ENCODE results near the gene CBX6. TPM values are rescaled to one million over a fixed set of nuclear protein-coding genes. Genes with fewer than 3 reads are reported as not detected.
"Not testable (repeated sequence)": the region's sequence is repeated elsewhere in the genome, so short reads cannot be mapped to it uniquely, and the experiment has no call there.

Gene CBX6
- polyA plus RNA-seq, 4 donors = 35.9 to 59.2 (median 42.2) TPM

GRCh38 chr22:38862375-38863329, 9.4 kb downstream of the CBX6 start:
- DNase-seq (ENCODE audit: low read depth in 4 of 4, low spot score in 3 of 4) = no peak

- DNase-seq (ENCODE audit: low read depth in 4 of 4, low spot score in 3 of 4) = no peak
Measured at GRCh38 chr22:38861927-38862326, 10.1 kb downstream of the CBX6 start.

- DNase-seq (ENCODE audit: low read depth in 4 of 4, low spot score in 3 of 4) = no peak
Measured at GRCh38 chr22:38861170-38861876, 10.7 kb downstream of the CBX6 start.

DNA sequence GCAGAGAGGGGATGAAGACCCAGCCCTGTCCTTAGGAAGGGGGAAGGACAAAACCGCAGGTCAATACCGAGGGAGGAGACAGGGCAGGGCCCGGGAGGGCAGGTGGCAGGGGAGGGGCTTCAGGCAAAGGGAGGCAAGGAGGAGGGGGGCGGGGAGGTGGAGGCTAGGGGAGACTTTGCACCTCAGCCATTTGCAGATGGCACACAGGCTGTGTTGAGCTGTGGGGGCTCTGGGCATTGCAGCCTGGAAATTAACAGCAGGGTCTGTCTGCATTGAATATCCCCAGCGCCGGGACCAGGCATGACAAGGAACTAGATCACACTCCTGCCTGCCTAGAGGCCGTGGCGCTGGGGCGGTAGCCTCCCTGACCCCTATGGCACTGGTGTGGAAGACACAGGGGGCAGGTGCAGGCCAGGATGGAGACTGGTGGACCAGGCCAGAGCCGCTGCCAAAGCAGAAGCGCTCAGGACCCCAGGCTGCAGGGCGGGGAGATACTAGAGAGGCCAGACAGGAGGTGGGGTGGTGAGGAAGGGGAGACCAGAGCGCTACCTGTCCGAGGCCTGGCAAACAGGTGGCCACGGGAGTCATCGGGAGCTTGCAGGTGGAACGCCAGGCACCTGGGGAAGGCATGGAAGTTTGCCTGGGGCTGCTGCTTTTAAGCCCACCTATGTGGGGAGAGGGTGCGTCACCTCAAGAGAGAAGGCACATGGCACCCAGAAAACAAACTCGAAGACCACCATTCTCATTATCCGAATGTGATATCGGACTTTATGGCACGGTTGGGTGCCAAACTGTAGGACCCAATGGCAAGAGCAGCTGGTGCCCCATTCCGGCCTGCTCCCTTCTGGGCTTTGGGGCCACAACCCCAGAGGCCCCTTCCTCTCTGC, 11.5 kb downstream of the CBX6 start:
- no peak for DNase-seq (ENCODE audit: low read depth in 4 of 4, low spot score in 3 of 4)

- DNase-seq (ENCODE audit: low read depth in 4 of 4, low spot score in 3 of 4) = no peak
Measured at GRCh38 chr22:38859581-38860282, 12.3 kb downstream of the CBX6 start.

DNA sequence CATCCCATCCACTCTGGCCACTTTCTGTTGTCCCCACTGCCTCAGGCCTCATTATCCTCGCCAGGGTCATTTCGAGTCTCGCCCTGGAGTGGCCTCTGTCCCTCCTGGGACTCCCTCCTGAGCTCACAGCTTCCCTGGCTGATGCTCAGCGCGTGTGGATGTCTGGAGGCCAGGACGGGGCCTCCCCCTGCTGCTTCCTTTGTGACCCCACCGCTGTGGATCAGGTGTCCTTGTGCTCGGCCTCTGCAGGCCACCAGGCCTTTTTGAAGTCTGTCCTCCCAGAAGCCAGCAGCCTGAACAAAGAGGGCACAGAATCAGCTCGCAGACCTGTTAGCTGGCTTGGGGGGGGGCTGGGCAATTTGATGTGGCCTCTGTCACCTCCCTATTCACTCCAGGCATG, 13.5 kb downstream of the CBX6 start:
- no peak for DNase-seq (ENCODE audit: low read depth in 4 of 4, low spot score in 3 of 4)

DNA sequence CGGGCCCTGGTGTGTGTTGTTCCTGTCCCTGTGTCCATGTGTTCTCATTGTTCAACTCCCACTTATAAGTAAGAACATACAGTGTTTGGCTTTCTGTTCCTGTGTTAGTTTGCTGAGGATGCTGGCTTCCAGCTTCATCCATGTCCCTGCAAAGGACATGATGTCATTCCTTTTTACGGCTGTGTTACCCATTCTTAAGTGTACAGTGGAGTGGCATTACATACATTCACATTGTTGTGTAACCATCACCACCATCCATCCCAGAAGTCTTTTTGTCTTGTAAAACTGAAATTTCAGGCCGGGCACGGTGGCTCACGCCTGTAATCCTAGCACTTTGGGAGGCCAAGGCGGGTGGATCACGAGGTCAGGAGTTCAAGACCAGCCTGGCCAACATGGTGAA, 17.5 kb downstream of the CBX6 start:
- not testable (repeated sequence) for DNase-seq (ENCODE audit: low read depth in 4 of 4, low spot score in 3 of 4)

DNA sequence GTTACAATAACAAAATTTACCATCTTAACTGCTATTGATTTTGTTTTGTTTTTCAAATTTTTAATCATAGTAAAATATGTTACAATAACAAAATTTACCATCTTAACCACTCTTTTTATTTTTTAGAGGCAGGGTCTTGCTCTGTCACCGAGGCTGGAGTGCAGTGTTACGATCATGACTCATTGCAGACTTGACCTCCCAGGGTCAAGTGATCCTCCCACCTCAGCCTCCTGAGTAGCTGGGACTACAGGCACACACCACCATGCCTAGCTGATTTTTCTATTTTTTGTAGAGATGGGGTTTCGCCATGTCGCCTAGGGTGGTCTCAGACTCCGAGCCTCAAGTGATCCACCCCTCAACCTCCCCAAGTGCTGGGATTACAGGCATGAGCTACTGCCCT, 18.1 kb downstream of the CBX6 start:
- not testable (repeated sequence) for DNase-seq (ENCODE audit: low read depth in 4 of 4, low spot score in 3 of 4)

GRCh38 chr22:38853196-38853651, 18.8 kb downstream of the CBX6 start:
- DNase-seq (ENCODE audit: low read depth in 4 of 4, low spot score in 3 of 4) = no peak

GRCh38 chr22:38852522-38852921, 19.5 kb downstream of the CBX6 start:
- no peak for DNase-seq (ENCODE audit: low read depth in 4 of 4, low spot score in 3 of 4)

GRCh38 chr22:38850941-38851849, 20.8 kb downstream of the CBX6 start:
- DNase-seq (ENCODE audit: low read depth in 4 of 4, low spot score in 3 of 4) = no peak

DNA sequence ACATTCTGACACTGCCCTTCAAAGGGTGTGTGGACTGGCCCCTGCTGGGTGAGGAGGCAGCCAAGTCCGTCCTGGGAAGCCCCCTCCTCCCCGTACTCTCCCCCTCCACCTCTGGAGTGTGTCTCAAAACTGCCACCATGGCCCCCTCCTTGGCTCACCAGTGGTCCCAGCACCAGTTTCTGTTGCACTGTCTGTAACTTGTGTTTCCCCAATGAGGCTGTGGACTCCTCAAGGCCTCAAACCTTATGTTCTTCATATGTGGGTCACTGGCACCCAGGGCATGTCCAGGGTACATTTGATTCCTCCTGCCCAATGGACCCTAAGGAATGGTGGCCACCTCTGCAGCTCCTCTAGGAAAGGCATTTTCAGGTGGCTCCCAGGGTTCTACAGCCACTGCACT, 21.6 kb downstream of the CBX6 start:
- no peak for DNase-seq (ENCODE audit: low read depth in 4 of 4, low spot score in 3 of 4)

GRCh38 chr22:38849811-38850210, 22.2 kb downstream of the CBX6 start:
- DNase-seq (ENCODE audit: low read depth in 4 of 4, low spot score in 3 of 4) = no peak

DNA sequence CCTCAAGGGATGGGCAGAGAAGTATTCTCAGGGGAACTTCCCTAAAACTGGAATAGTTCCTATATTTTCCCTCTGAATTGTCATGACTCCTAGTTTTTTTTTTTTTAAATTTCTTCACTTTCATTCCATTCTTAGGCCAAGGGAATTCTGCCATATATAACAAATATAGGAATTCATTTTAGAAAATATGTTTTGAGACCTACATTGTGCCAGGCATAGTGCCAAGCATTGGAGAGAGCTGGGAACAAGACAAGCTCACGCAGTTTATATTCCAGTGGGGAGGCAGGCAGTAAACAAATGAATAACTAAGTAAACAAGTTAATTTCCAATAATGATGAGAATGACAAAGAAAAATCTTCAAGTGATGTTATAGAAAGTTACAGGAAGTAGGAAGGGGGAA, 25.6 kb downstream of the CBX6 start:
- no peak for DNase-seq (ENCODE audit: low read depth in 4 of 4, low spot score in 3 of 4)

DNA sequence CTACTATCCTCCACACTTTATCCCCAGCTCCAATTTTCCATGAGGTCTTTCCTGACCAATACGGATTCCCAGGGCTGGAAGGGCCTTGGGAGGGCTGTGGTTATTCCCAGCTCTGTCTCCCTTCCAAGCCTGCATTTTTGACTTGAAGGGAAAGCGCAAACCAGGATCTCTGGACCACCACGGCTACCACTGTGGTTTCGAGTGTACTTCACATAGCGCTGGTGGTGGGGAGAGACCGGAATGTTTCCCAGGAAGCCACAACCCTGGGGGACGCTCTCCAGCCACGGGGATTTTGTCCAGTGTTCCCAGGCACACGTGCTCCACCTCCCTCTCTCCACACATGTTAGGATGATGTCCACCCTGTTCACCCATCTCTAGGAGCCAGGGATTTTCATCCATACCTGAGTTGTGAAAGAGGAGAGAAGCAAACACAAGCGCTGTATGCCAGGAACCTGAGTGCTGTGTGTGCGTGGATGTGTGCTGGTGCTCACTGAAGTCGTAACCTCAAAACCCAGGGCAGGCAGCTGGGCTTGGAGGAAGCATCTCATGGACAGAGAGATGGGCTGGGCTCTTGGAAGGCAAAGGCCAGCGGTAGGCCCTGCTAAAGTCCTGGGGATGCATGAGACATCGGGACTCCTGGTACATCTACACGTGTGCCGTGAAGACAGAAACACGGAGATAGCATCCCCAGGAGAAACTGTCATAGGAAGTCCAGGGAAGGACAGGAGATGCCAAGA, 26.8 kb downstream of the CBX6 start:
- DNase-seq (ENCODE audit: low read depth in 4 of 4, low spot score in 3 of 4) = no peak

- DNase-seq (ENCODE audit: low read depth in 4 of 4, low spot score in 3 of 4) = no peak
Measured at GRCh38 chr22:38844315-38845003, 27.6 kb downstream of the CBX6 start.

DNA sequence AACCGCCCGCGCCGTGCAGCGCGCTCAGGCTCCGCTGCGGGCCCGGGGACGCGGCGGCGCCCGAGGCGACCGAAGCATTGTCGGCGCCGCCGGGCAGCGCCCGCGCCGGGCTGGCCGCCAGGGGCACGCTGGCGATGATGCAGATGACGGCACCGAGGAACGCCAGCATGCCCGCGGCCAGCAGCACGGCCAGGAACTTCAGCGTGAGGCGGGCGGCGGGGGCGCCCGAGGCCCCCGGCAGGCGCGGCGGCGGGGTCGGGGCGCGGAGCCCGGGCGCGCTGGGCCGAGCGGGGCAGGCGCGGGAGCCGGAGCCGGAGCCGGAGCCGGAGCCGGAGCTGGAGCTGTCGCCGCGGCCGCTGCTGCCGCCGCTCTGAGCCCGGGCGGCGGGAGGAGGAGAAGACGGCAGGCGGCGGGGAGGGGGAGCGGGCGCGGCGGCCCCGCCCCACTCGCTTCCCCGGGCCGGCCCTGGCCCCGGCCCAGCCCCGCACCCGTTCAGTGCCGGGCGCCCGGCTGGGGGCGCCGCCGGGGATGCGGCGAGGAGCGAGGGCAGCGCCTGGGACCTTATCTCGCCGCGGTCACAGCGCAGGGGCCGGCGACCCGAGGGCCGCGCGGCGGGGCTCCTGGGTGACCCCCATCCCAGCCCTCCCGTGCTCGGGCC, 28.2 kb downstream of the CBX6 start, which contains the start of gene NPTXR:
Gene NPTXR (minus strand): TSS at position 372 of the 658 bp plus-strand sequence.
- DNase-seq (ENCODE audit: low read depth in 4 of 4, low spot score in 3 of 4) = peak in 1 of 4 donors; percentile 37
